Trophoblast cell (in vitro differentiated cells and primary cell): ENCODE results near the gene PADI2.
"Not testable (repeated sequence)": the region's sequence is repeated elsewhere in the genome, so short reads cannot be mapped to it uniquely, and the experiment has no call there.

ENCODE experiments used
- DNase-seq, 2 donors: peaks; one replicate each; pipeline ENCODE4 v3.0.0-alpha.2; 2016
- H2AFZ ChIP-seq: 2 replicates; pipeline ENCODE4 v1.6.1; 2013; ENCODE audit warnings: low read length, moderate library complexity, mild to moderate bottlenecking; ENCODE audit not compliant: insufficient read depth, poor library complexity
- H2AK5ac ChIP-seq: 2 replicates; pipeline ENCODE4 v1.6.1; 2013; ENCODE audit warnings: mild to moderate bottlenecking, low read length
- H2BK120ac ChIP-seq: 2 replicates; pipeline ENCODE4 v1.6.1; 2013; ENCODE audit warnings: low read length, mild to moderate bottlenecking, moderate library complexity; ENCODE audit not compliant: insufficient read depth, poor library complexity
- H2BK12ac ChIP-seq: 2 replicates; pipeline ENCODE4 v1.6.1; 2013; ENCODE audit warnings: mild to moderate bottlenecking, low read length, moderate library complexity
- H2BK5ac ChIP-seq: 2 replicates; pipeline ENCODE4 v1.6.1; 2013; ENCODE audit warnings: low read length, low read depth, moderate library complexity, mild to moderate bottlenecking; ENCODE audit not compliant: poor library complexity
- H3K14ac ChIP-seq: 2 replicates; pipeline ENCODE4 v1.6.1; 2013; ENCODE audit warnings: mild to moderate bottlenecking, low read length
- H3K18ac ChIP-seq: 2 replicates; pipeline ENCODE4 v1.6.1; 2013; ENCODE audit warnings: mild to moderate bottlenecking, low read length
- H3K23ac ChIP-seq: 2 replicates; pipeline ENCODE4 v1.6.1; 2013; ENCODE audit warnings: low read length
- H3K27ac ChIP-seq: 2 replicates; pipeline ENCODE4 v1.5.1; 2013; ENCODE audit warnings: low read depth, mild to moderate bottlenecking, inconsistent platforms, low read length, moderate library complexity
- H3K27me3 ChIP-seq: 2 replicates; pipeline ENCODE4 v1.6.1; 2013; ENCODE audit warnings: inconsistent platforms, mild to moderate bottlenecking, low read length, moderate library complexity; ENCODE audit not compliant: insufficient read depth
- H3K36me3 ChIP-seq, 2 experiments: 1 replicate in 1 of 2; 2 replicates in 1 of 2; pipeline ENCODE4 v1.6.1; 2013; ENCODE audit warnings: low read length in 2 of 2, mild to moderate bottlenecking in 2 of 2, moderate library complexity in 1 of 2; ENCODE audit not compliant: insufficient read depth in 2 of 2, control insufficient read depth in 1 of 2
- H3K4ac ChIP-seq: 2 replicates; pipeline ENCODE4 v1.6.1; 2013; ENCODE audit warnings: low read depth, mild to moderate bottlenecking, low read length, moderate library complexity
- H3K4me1 ChIP-seq, 2 experiments: 1 replicate in 1 of 2; 2 replicates in 1 of 2; pipeline ENCODE4 v1.6.1; 2013; ENCODE audit warnings: low read length in 2 of 2, mild to moderate bottlenecking in 2 of 2, moderate library complexity in 1 of 2; ENCODE audit not compliant: insufficient read depth in 2 of 2, control insufficient read depth in 1 of 2
- H3K4me2 ChIP-seq: 2 replicates; pipeline ENCODE4 v1.6.1; 2013; ENCODE audit warnings: inconsistent platforms, mild to moderate bottlenecking, low read length, moderate library complexity
- H3K4me3 ChIP-seq: 2 replicates; pipeline ENCODE4 v1.5.1; 2013; ENCODE audit warnings: mild to moderate bottlenecking, low read depth, low read length, inconsistent platforms
- H3K79me1 ChIP-seq: one replicate; pipeline ENCODE4 v1.6.1; 2013; ENCODE audit warnings: low read length
- H3K79me2 ChIP-seq: 2 replicates; pipeline ENCODE4 v1.6.1; 2013; ENCODE audit warnings: low read length, mild to moderate bottlenecking; ENCODE audit not compliant: control insufficient read depth, insufficient read depth, poor library complexity
- H3K9ac ChIP-seq: 2 replicates; pipeline ENCODE4 v1.6.1; 2013; ENCODE audit warnings: mild to moderate bottlenecking, low read length
- H3K9me3 ChIP-seq: 2 replicates; pipeline ENCODE4 v1.6.1; 2013; ENCODE audit warnings: low read depth, mild to moderate bottlenecking, control low read depth, inconsistent platforms, low read length; ENCODE audit not compliant: insufficient read depth
- H4K12ac ChIP-seq: 2 replicates; pipeline ENCODE4 v1.6.1; 2013; ENCODE audit warnings: low read depth, mild to moderate bottlenecking, low read length, moderate library complexity
- H4K8ac ChIP-seq: 2 replicates; pipeline ENCODE4 v1.6.1; 2013; ENCODE audit warnings: low read depth, mild to moderate bottlenecking, low read length, moderate library complexity
- H4K91ac ChIP-seq: one replicate; pipeline ENCODE4 v1.6.1; 2013; ENCODE audit warnings: low read depth, mild to moderate bottlenecking, low read length, moderate library complexity
- WGBS: extraction: QIAGEN DNeasy Blood & Tissue Kit; methylation state at CpG from one replicate; pipeline ENCODE4 v1.1.7; 2013; ENCODE audit warnings: missing lambda C conversion rate; ENCODE audit not compliant: insufficient read length, insufficient coverage; ENCODE audit errors: extremely low coverage; 5-methylcytosine and 5-hydroxymethylcytosine counted together

The PADI2 gene

GRCh38 chr1:17067069-17067426 is 52.2 kb downstream of the PADI2 start:
- no peak overlapping the region for H4K91ac ChIP-seq
- no peak overlapping the region for H2BK5ac ChIP-seq
- H3K9me3 ChIP-seq: no peaks in the 10 kb centered on the region
- no peak overlapping the region for H3K27ac ChIP-seq
- no peaks in the 10 kb centered on the region for H3K27me3 ChIP-seq
- no peak overlapping the region for H4K8ac ChIP-seq
- no peak overlapping the region for H4K12ac ChIP-seq
- H3K23ac ChIP-seq: no peak overlapping the region
- H3K79me1 ChIP-seq: no peaks in the 10 kb centered on the region
- H2AK5ac ChIP-seq: no peak overlapping the region
- no CpG with 5 or more reads among the region's 3 CpGs for WGBS
- H3K14ac ChIP-seq: no peak overlapping the region
- no peaks in the 10 kb centered on the region for H3K79me2 ChIP-seq
- H3K18ac ChIP-seq: no peak overlapping the region
- H3K36me3 ChIP-seq: no peaks in the 10 kb centered on the region
- peaks cover 0 to 2% of the 10 kb centered on the region in 2 experiments for H3K4me1 ChIP-seq
- H3K9ac ChIP-seq: no peak overlapping the region
- no peak overlapping the region for H2BK12ac ChIP-seq
- no peak overlapping the region for H3K4ac ChIP-seq
- H3K4me3 ChIP-seq: no peak overlapping the region
- H2BK120ac ChIP-seq: no peak overlapping the region
- H3K4me2 ChIP-seq: no peak overlapping the region
- DNase-seq: no peak
- no peak overlapping the region for H2AFZ ChIP-seq

- Histone ChIP-seq H2BK12ac (no peak overlapping the region), H4K8ac (no peak overlapping the region), H3K4me1 (peaks cover 0 to 2% of the 10 kb centered on the region in 2 experiments), H3K14ac (no peak overlapping the region), H4K91ac (no peak overlapping the region), H3K36me3 (no peaks in the 10 kb centered on the region), H3K4ac (no peak overlapping the region), H3K23ac (no peak overlapping the region), H4K12ac (no peak overlapping the region), H3K27me3 (no peaks in the 10 kb centered on the region), H3K27ac (no peak overlapping the region), H3K4me3 (no peak overlapping the region), H3K18ac (no peak overlapping the region), H3K4me2 (no peak overlapping the region), H3K9ac (no peak overlapping the region), H2BK5ac (no peak overlapping the region), H2AFZ (no peak overlapping the region), H3K9me3 (no peaks in the 10 kb centered on the region), H3K79me1 (no peaks in the 10 kb centered on the region), H2AK5ac (no peak overlapping the region), H3K79me2 (no peaks in the 10 kb centered on the region), H2BK120ac (no peak overlapping the region)
- no CpG with 5 or more reads among the region's 11 CpGs for WGBS
- no peak for DNase-seq
Measured at GRCh38 chr1:17066361-17067068, 52.7 kb downstream of the PADI2 start.

- H4K12ac ChIP-seq: no peak overlapping the region
- H3K4me2 ChIP-seq: no peak overlapping the region
- H3K4me3 ChIP-seq: no peak overlapping the region
- no peak overlapping the region for H3K23ac ChIP-seq
- no peak overlapping the region for H2AFZ ChIP-seq
- no peak overlapping the region for H3K14ac ChIP-seq
- no peaks in the 10 kb centered on the region for H3K79me1 ChIP-seq
- H2BK5ac ChIP-seq: no peak overlapping the region
- H3K4me1 ChIP-seq: peaks cover 0 to 2% of the 10 kb centered on the region in 2 experiments
- no peak overlapping the region for H4K91ac ChIP-seq
- H3K18ac ChIP-seq: no peak overlapping the region
- DNase-seq: no peak
- no peak overlapping the region for H2AK5ac ChIP-seq
- H3K79me2 ChIP-seq: no peaks in the 10 kb centered on the region
- H2BK120ac ChIP-seq: no peak overlapping the region
- no peaks in the 10 kb centered on the region for H3K9me3 ChIP-seq
- H3K4ac ChIP-seq: no peak overlapping the region
- no peaks in the 10 kb centered on the region for H3K27me3 ChIP-seq
- no peak overlapping the region for H3K27ac ChIP-seq
- H4K8ac ChIP-seq: no peak overlapping the region
- H3K9ac ChIP-seq: no peak overlapping the region
- WGBS: no CpG with 5 or more reads among the region's 7 CpGs
- H3K36me3 ChIP-seq: no peaks in the 10 kb centered on the region
- no peak overlapping the region for H2BK12ac ChIP-seq
Measured at GRCh38 chr1:17065666-17066065, 53.6 kb downstream of the PADI2 start.

- H3K27ac ChIP-seq, H4K8ac ChIP-seq, H3K9me3 ChIP-seq, H2BK12ac ChIP-seq, H3K23ac ChIP-seq, H3K14ac ChIP-seq, H2AK5ac ChIP-seq, H3K4me3 ChIP-seq, H2BK5ac ChIP-seq, H3K9ac ChIP-seq, H3K79me2 ChIP-seq, H2AFZ ChIP-seq, H4K12ac ChIP-seq, H3K27me3 ChIP-seq, H3K4me2 ChIP-seq, H3K4me1 ChIP-seq, H2BK120ac ChIP-seq, H3K4ac ChIP-seq, H4K91ac ChIP-seq, H3K36me3 ChIP-seq, DNase-seq, H3K79me1 ChIP-seq, H3K18ac ChIP-seq: not testable (repeated sequence)
- WGBS: no CpG with 5 or more reads among the region's 7 CpGs
Measured at GRCh38 chr1:17062751-17063150, 56.5 kb downstream of the PADI2 start.
